22Rv1 (cell line): ENCODE measurements around the gene PHF20.

ENCODE experiments used
- ZFX ChIP-seq: fragments of 450-650 bp; IDR thresholded peaks from 2 replicates; pipeline ENCODE4 v1.6.1; 2017; ENCODE audit warnings: antibody characterized with exemption, borderline replicate concordance
- TF ChIP-seq, protein P1 (sequence below): fragments of 450-650 bp; IDR thresholded peaks from 2 replicates; pipeline ENCODE4 v1.5.1; 2017; ENCODE audit warnings: mild to moderate bottlenecking

DNA sequence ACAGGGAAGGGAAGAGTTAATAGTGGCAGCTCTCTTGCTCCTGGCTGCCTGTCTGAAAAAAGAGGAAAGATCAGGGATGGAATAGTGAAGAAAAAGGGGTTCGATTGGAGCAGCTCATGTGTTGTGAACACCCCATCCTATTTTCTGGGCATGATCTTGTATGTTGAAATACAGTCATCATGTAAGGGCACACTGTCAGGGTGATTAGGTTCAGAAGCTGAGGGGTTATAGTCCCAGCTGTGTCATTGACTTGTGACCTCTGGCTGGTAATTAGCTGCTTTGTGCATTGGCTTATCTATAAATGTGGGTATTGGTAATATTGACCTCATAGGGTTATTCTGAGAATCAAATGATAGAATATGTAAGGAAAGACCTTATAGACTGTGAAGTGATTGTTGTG is 30.1 kb downstream of the PHF20 start:
- TF ChIP-seq, protein P1, sequence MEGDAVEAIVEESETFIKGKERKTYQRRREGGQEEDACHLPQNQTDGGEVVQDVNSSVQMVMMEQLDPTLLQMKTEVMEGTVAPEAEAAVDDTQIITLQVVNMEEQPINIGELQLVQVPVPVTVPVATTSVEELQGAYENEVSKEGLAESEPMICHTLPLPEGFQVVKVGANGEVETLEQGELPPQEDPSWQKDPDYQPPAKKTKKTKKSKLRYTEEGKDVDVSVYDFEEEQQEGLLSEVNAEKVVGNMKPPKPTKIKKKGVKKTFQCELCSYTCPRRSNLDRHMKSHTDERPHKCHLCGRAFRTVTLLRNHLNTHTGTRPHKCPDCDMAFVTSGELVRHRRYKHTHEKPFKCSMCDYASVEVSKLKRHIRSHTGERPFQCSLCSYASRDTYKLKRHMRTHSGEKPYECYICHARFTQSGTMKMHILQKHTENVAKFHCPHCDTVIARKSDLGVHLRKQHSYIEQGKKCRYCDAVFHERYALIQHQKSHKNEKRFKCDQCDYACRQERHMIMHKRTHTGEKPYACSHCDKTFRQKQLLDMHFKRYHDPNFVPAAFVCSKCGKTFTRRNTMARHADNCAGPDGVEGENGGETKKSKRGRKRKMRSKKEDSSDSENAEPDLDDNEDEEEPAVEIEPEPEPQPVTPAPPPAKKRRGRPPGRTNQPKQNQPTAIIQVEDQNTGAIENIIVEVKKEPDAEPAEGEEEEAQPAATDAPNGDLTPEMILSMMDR: no peak
- no peak for TF ChIP-seq ZFX
